GM10266 (cell line): Measurements from ENCODE around the gene EYA2.

ENCODE experiments used
- DNase-seq: peaks from one replicate; pipeline ENCODE4 v3.0.0; 2012; ENCODE audit errors: extremely low spot score
- TF ChIP-seq, protein P1 (sequence below): IDR thresholded peaks from 2 replicates; pipeline ENCODE4 v1.5.1; 2012; ENCODE audit warnings: mild to moderate bottlenecking, low read depth; ENCODE audit not compliant: control insufficient read depth, insufficient read depth; ENCODE audit errors: missing control alignments

The EYA2 gene

DNA sequence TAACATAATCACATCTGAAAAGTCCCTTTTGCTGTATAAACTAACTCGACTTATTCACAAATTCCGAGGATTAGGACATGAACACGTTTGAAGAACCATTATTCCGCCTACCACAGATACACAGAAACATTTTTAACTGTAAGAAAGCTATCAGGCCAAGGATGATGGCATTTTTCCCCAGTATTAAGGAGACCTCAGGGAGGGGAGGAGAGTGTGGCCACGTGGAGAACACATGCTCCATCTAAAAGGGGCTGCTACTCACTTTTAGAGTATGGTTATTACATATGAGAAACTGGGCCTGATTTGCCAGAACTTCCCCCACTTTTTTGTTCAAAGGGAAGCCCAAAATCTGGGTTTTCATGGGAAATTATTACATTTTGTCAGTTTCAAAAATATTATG lies 153.4 kb downstream of the EYA2 start:
- TF ChIP-seq, protein P1, sequence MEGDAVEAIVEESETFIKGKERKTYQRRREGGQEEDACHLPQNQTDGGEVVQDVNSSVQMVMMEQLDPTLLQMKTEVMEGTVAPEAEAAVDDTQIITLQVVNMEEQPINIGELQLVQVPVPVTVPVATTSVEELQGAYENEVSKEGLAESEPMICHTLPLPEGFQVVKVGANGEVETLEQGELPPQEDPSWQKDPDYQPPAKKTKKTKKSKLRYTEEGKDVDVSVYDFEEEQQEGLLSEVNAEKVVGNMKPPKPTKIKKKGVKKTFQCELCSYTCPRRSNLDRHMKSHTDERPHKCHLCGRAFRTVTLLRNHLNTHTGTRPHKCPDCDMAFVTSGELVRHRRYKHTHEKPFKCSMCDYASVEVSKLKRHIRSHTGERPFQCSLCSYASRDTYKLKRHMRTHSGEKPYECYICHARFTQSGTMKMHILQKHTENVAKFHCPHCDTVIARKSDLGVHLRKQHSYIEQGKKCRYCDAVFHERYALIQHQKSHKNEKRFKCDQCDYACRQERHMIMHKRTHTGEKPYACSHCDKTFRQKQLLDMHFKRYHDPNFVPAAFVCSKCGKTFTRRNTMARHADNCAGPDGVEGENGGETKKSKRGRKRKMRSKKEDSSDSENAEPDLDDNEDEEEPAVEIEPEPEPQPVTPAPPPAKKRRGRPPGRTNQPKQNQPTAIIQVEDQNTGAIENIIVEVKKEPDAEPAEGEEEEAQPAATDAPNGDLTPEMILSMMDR, result no peak
- DNase-seq, result no peak

DNA sequence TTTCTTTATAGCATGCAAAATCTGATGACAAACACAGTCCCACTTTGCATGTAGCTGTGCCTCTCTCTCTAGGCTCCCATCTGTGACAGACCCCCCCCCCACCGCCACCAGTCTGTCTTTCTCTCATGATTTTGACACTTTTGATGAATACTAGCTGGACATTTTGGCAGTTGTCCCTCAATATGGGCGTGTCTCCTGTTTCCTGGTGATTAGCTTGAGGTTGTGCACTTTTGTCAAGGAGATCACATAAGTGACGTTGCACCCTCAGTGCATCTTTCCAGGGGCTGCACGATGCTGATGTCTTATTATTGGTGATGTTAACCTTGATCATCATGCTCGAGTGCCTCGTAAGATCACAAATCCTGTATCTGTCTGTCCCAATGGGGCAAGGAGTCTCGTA lies 155.1 kb downstream of the EYA2 start:
- DNase-seq, result no peak

DNA sequence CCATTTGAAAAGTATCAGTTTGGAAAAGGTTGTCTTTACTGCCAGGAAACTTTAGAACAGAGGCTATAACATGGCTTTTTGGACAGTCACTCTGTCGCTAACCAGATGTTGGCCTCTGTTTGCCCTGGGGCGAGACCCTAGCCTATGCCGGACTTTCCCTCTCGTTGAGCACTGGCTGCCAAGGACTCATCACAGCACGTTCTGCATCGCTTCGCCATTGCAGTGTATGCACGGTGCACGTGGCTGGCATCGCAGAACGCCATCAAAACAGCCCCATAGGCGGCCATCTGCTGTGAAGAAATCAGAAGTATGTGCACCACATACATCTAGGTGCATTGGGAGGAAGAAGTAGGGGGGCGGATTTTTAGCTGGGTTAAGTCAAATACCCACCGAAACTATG lies 156.4 kb downstream of the EYA2 start:
- no peak for DNase-seq
- TF ChIP-seq, protein P1, result no peak

More for the DNA sequence above, 155.1 kb downstream of the EYA2 start:
- TF ChIP-seq, protein P1, result no peak

DNA sequence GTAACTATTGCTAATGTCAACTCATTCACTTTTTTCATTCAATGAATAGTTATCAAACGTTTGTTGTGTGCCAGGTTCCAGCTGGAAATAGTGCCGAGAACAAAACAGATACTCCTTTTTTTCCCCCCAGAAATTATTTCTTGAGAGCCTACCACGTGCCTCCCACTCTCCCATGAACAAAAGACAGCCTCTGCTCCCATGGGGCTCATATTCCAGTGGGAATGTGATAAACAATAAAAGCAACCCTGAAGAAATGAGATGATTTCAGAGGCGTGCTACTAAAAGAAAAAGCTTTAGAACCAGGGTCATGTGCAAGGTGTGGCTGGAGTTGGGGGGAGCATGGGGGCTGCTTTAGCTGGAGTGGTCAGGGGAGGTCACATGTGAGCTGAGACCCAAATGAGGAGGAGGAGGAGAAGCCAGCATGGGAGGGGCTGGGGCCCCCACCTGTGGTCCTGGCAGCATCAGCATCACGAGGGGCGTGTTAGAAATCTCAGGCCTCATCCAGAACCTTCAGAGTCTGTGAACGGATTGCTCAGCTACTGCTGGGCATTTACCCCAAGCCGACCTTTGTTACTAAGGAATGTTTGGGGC lies 157.4 kb downstream of the EYA2 start:
- TF ChIP-seq, protein P1, result no peak

DNA sequence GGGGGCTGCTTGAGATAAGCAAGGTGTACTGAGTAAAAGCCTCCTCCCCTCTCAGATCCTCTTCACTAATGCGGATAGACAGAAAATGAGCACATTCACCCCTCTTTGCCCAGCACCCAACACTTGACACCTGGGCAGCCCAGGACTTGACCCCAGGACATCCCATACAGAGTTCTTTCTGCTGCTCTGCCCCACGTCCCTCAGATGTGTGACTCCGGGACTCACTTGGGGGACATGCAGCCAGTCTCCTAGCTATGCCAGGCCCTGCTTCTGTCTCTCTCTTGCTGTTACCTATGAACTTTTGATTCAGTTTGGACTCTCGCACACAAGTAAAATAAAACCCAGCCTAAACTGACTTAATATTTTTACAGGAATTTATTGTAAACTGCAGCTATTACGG lies 159.9 kb downstream of the EYA2 start:
- TF ChIP-seq, protein P1, result no peak
- DNase-seq, result no peak

More for the DNA sequence above, 157.4 kb downstream of the EYA2 start:
- DNase-seq, result no peak

DNA sequence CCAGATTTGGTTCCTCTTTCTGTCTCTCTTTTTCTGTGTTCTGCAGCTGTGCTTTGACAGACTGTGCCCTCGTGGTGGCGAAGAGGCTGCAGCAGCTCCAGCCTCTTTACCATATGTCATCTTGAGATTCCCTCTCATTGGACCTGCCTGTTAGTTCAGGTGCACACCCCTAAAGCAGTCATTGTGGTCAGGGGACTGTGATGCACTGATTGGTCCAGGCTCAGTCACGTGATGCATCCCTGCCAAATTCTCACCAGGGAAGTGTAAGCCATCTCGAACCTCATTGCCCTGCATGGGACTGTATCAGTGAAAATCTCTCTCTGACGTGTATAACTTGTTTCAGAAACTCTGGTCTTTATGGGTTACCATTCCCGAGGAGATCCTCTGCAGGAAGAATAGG lies 160.3 kb downstream of the EYA2 start:
- DNase-seq, result no peak
- TF ChIP-seq, protein P1, result no peak

DNA sequence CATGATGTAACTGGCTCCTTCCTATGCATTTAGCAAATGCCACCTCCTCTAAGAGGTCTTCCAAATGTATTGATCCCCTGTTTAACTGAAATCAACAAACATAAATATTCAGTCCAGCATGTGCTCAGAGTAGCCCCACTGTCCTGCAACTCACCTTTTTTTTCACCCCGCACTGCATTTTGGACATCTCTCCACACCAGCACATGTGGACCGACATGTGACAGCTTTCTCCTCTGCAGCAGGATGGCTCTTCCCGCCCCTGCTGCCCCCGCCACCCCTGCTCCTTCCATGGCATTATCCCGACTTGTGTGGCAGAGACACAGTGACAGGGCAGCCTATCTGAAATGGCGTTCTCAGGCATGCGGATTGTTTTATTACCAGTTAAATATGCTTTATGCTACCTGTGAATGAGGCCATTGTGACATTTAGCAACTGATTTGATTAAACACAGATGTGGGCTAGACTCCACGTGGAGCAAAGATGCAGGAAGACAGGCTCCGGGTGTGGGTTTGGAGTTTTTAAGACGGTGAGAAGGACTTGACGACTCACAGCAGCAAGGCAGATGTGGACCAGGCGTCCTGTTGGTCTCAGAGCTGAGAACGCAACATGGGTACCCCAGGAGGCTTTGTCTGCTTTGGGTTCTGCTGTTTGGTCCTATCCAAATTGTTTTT lies 161.2 kb downstream of the EYA2 start:
- TF ChIP-seq, protein P1, result no peak
- no peak for DNase-seq
